NT2/D1 (cell line): Measurements from ENCODE around the gene NTRK3.

Source experiments
- SUZ12 ChIP-seq: IDR thresholded peaks from 2 replicates; pipeline ENCODE4 v1.6.1; 2011; ENCODE audit not compliant: insufficient read length, insufficient read depth; ENCODE audit errors: extremely low read depth
- YY1 ChIP-seq: IDR thresholded peaks from 2 replicates; pipeline ENCODE4 v1.6.1; 2011; ENCODE audit not compliant: insufficient read length, insufficient read depth
- ZNF274 ChIP-seq: IDR thresholded peaks from 2 replicates; pipeline ENCODE4 v1.6.1; 2011; ENCODE audit warnings: mild to moderate bottlenecking, low read depth, low read length

- TF ChIP-seq ZNF274 (no peak), YY1 (no peak), SUZ12 (no peak)
Measured at GRCh38 chr15:88299497-88299896, 43.0 kb upstream of the NTRK3 start.
